GM21528 (cell line): Measurements from ENCODE around the gene CBLIF.
"Not testable (repeated sequence)": the region's sequence is repeated elsewhere in the genome, so short reads cannot be mapped to it uniquely, and the experiment has no call there.

Experiments used
- ATAC-seq: cut with Tn5 transposase; IDR thresholded peaks from one replicate; pipeline ENCODE4 v1.9.1; 2021; ENCODE audit warnings: mild to moderate bottlenecking, moderate library complexity; ENCODE audit not compliant: unreplicated experiment, low FRiP score

Gene CBLIF

DNA sequence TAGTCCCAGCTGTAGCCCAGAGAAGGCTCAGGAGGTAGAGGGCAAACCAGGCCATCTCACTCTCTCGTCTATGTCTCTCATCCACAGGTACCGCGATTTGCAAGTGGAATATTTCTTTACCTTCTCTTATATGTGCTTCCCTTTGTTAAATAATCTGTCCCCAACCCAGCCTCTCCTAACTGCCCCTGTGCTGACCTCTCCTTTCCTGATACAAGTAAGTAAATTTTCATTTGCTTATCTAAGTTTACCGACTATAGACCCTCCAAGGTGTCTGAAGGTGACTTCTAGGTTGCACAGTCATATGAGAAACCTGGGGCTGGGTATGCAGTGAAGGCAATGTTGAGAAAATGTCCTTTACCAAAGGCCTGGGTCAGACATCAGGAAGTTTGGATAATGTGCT is at the start of gene CBLIF:
Gene CBLIF, minus strand, starts transcription at position 101 of the 400 bp plus-strand sequence. Its CDS starts 46 bp downstream, at position 55.
- ATAC-seq: no peak

DNA sequence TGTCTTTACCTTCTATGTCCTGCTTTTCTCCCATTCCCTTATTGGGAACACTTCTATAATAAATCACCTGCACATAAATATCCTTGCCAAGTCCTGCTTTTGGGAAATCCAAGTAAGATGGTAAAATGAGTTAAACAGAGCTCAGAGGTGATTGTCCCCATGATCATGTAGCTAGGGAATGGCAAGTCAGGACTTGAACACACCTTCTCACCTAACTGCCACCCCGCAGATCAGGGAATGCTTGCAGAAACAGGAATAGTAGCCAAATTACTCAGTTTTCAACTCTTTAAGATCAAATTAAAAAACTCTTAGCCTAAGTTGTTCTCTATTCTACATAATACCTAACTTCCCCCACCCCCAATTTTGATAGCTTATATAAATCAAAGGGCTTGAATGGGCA is 49.3 kb upstream of the CBLIF start:
- no peak for ATAC-seq

DNA sequence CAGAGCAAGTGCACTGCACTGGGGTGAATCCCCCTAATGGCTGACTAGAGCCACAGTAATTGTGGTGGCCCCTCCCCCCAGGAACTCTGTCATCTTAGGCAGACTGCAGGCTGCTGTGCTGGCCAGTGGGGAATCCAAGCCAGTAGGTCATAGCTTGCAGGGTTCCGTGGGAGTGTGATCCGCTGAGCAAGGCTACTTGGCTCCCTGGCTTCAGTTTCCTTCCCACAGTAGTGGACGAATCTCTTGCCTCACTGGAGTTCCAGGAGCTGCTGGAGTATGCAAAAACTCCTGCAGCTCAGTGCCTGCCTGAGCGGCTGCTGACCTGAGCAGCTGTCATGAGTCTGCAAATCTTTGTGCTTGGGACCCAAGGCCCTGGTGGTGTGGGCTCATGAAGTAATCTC is 46.5 kb upstream of the CBLIF start:
- ATAC-seq: no peak

DNA sequence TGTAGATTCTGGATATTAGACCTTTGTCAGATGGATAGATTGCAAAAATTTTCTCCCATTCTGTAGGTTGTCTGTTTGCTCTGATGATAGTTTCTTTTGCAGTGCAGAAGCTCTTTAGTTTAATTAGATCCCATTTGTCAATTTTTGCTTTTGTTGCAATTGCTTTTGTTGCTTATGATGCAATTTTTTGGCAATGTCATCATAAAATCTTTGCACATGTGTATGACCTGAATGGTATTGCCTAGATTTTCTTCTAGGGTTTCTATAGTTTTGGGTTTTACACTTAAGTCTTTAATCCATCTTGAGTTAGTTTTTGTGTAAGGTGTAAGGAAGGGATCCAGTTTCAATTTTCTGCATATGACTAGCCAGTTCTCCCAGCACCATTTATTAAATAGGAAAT is 41.9 kb upstream of the CBLIF start:
- ATAC-seq: not testable (repeated sequence)

DNA sequence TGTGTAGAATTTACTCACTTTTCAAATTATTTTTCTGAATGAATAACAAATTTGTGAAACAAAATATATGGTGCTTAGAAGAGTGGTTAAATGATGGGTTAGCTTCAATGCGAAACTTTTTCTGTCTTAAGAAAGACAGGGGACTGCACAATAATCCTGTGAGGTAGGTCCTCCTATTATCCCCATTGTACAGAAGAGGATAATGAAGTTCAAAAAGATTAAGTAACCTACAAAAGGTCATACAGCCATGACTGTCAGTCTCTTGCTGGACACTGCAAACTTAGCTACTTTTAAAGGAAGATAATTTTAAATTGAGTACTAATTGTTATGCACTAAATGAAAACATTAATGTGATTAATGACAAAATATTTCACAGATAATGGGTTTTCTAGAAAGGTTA is 38.3 kb upstream of the CBLIF start:
- ATAC-seq: no peak

DNA sequence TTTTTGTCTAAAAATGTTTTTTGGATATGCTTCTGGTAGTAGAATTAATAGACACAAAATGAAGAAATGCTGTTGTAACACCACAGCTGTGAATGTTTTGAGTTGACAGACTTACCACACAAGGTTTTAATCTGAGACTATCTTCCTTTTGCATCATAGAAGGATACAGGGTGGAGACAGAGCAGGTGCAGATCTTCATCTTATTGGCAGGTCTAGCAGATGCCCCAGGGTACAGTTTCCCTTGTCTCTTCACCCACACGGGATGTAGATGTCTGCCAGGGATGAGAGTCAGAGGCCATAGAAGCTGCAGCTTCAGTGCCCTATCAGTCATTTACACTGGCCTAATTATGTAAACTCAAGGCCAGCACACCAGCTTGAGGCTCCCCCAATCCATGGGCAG is 34.3 kb upstream of the CBLIF start:
- ATAC-seq: no peak

DNA sequence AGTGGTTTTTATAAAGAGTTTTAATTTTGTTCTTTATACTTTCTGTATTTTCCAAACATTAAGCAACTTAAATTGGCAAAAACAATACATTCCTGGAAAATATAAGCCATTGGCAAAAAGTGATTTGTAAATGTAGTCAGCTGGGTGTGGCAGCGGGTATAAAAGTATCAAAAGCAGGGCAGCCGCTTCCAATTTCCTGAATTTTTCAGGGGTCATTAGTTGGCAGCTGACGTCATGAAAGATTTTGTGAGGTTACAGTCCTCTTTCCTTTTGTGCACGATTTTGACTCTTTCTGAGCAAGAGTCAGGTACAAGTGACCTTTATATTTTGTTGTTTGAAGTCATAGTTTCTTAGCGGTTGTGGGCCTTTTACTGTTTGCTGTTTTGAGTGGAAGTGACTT is 33.3 kb upstream of the CBLIF start, which contains the start of gene OOSP3:
Gene OOSP3, plus strand, starts transcription at position 208 of the 400 bp plus-strand sequence. Its CDS starts 27 bp downstream, at position 235.
- no peak for ATAC-seq

DNA sequence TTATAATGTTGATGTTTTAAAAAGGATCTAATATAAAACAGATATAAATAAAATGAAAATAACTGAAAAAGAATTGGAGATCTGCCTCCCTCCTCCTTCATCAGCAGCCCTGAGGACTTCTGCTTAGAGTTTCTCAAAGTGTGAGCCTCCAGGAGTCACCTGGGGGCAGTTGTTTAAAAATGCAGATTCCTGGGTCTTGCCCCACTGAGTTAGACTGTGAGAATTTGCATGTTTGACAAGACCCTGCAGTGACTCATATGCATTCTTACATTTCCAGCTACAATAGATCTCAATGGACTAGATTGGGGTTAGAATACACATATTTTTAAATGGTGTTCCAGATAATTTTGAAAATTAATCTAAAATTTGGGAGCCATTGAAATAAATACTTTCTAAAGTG is 32.5 kb upstream of the CBLIF start:
- no peak for ATAC-seq

DNA sequence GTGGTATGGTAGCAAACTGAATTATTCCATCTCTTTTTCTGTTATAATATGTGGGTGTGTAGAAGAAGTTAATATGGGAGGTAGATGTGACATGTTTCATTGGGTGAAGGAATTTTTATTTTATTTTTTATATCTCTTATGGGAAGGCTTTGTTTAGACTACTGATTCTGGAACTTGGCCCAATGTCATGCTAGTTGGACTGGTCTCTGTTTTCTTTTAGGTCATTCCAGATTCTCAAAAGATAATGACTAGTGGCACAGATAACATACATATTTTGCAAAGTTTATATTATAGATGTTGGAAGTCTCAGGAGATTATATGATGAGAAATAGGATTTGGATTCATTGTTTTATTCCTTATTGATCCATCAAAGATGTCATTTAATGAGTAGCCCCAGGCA is 32.0 kb upstream of the CBLIF start:
- ATAC-seq: no peak

DNA sequence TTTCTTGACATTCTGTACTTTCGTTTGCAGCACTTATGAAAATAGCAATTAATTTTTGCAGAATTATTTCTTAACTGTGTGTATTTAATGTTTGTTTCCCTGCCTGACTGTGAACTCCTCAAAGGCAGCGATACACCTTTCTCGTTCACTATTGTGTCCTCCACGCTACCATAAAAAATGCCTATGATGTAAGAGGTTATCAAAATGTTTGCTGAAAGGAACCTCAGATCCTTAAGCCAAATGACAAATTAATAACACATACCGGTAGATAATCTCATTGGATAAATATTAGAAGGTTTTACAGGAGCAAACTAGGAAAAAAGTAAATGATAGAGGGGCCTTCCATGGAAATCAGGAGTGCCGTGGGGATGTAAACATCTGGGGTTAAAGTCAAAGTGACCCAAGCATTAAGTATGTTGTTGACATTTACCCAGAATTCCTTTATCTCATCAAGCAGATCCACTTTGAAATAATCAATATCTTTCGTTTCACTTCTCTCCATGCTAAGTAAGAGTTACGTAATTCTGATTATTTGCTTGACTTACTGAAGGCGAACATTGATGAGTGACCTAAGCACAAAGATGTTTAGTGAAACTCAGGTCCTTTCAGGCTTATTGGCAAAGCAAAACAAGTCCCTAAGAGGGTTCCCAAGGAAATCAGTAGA is 30.7 kb upstream of the CBLIF start:
- ATAC-seq: no peak

DNA sequence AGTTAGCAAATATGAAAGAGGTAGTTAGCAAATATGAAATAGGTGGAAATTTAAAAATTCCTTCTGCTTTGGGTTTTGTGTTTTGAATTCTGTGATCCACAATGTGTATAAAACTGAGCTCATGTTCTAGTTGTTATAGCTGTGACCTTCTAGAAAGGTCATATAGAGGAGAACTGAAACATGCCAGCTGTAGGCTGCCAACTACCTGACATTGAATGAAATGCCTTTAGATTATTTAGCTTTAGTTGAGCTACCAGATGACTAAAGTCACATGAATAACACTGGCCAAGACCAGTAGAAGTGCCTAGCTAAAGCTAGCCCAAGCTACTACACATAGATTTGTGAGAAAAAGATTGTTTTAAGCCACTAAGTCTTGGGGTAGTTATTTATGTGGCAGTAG is 26.8 kb upstream of the CBLIF start:
- ATAC-seq: no peak

DNA sequence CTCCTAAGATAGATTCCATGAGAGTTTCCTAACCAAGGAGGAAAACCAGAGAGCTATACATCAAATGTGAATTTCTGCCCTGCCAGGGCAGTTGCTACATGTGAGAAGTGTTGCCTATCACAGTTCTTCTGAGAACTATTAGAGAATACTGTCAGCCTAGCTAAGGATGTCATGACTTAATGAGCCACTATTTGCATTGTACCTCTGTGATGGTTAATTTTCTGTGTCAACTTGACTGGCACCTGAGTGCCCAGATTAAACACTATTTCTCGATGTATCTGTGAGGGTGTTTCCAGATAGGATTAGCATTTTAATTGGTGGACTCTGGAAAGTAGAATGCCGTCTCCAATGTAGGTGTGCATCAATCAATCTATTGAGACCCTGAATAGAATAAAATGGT is 22.6 kb upstream of the CBLIF start:
- no peak for ATAC-seq

DNA sequence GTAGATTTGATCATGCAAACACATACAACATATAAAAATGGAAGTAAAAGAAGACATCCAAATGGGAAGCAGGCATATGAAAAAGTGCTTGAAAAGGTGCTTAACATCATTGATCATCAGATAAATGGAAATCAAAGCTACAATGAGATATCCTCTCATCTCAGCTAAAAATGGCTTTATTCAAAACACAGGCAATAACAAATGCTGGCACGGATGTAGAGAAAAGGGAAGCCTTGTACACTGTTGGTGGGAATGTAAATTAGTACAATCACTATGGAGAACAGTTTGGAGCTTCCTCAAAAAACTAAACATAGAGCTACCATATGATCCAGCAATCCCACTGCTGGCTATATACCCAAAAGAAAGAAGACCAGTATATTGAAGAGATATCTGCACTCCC is 21.5 kb upstream of the CBLIF start:
- ATAC-seq: no peak

DNA sequence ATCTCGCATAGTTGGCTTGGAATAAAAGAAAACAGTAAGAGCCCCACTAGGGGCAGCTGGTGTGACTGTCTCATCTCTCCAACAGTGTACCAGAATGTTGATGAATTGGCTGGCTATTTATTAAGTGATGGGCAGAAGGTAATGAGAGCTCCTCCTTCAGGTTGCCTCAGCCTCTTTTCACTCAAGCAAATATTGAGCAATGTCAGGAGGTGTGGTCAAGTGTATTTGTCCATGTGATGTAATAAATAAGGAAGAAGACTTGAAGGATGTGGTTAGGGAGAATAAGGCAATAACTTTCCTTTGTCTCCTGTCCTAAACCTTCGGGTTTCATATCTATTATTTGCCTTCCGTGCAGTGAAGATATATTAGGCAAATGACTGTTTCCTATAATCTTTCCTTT is 21.1 kb upstream of the CBLIF start, which contains the start of gene TCN1:
Gene TCN1, minus strand, starts transcription at position 91 of the 400 bp plus-strand sequence. Its CDS starts 17 bp downstream, at position 74.
- no peak for ATAC-seq

DNA sequence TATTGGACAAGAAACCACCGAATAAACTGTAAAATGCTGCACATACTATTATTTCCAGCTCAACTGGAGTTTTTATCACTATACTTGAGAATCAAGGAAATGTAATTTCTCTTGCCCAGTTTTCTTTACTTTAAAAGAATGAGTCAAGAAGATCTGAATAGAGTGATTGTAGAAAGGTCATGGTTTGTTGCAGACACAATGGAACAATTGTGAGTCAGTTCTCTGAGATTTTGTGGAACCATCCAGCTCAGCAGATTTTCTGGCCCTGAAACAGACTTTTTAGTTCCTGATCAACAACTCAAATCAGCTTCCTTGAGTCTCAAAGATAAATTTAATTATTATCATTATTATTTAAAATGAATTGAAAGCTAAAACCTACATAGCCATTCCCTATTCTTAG is 19.7 kb upstream of the CBLIF start:
- no peak for ATAC-seq

DNA sequence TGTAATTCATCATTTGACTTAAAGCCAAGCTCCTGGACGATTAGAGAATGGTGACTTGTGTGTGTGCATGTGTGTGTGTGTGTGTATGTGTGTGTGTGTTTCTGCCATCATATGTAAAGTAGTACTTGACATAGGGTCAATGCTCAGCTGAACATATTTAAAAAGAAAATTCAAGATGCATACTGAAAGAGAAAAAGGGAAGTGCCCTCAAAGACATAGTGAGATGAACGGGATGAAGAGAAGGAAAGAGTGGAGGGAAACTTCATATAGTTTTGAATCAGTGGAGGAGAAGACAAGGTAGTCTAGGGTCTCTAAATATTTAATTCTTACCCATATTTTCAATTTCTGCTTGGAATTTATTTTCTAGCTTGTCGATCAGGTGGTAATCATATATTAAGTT is 17.0 kb upstream of the CBLIF start:
- no peak for ATAC-seq

DNA sequence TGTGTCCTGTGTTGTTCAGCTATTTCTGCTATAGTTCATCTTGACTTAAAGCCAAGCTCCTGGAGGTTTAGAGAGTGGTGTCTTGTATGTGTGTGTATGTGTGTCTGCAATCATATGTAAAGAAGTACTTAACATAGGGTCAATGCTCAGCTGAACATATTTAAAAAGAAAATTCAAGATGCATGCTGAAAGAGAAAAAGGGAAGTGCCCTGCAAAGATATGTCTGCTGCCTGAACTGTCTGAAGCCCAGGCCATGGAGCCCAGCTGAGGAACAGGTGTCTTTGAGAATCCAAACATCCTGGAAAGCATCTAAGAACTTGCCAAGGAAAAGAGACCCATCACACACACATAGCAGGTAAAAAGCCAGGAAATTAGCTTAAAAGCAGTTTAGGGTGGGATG is 14.4 kb upstream of the CBLIF start:
- no peak for ATAC-seq

DNA sequence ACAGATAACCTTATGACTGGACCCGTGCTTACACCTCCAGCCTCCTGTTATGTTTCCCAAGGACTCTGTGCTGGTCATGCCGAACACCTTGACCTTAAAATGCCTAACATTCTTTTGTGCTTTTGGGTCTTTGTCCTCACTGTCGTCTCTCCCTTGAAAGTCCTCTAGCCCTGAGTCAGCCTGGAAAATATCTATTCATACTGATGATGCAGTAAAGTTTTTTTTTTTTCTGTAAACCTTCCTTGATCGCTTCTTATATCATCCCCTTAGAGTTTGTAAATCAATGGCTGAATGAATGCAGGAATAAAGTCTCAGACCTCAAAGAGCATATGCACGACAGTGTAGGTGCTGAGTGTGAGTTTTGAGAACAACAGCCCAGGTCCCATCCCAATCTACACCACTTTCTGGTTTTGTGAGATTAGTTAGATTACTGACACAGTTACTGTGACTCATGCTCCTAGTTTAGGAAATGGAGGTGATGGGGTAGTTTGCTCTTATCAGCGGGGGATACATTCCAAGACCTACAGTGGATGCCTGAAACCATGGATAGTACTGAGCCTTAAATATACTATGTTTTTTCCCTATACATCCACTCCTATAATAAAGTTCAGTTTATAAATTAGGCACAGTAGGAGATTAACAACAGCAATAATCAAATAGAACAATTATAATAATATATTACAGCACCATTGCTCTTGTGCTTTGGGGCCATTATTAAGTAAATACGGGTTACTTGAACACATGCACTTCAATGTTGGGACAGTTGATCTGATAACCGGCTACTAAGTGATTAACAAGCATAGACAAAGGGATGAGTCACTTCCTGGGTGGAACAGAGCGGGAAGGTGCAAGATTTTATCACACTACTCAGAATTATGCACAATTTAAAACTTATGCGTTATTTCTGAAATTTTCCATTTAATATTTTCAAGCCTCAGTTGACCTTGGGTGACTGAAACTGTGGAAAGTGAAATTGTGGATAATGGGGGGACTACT is 12.4 kb upstream of the CBLIF start:
- no peak for ATAC-seq

DNA sequence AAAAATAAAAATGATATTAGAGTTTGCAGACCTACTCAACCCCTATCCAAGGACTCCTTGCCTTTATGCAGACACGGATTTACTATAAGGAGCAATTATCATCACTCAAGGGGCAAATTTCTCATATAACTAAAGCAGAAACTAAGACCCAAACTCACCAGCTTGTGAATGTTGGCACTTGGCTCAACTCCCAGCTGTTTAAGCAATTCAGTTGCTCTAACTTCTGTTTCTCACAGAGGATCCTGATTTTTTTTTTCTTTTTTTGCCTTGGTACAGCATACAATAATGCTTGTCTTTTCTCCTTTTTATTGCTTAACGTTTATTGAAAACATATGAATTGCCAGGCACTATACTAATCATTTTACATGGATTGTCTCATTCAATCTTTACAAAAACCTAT is 9.6 kb upstream of the CBLIF start:
- no peak for ATAC-seq

DNA sequence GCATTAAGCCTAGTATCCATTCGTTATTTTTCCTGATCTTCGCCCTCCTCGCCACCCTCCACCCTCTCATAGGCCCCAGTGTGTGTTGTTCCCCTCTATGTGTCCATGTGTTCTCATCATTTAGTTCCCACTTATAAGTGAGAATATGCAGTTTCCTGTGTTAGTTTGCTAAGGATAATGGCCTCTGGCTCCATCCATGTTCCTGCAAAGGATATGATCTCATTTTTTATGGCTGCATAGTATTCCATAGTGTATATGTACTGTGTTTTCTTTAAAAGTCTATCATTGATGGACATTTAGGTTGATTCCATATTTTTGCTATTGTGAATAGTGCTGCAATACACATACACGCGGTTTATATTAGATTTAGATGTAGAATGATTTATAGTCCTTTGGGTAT is 6.1 kb upstream of the CBLIF start:
- not testable (repeated sequence) for ATAC-seq

DNA sequence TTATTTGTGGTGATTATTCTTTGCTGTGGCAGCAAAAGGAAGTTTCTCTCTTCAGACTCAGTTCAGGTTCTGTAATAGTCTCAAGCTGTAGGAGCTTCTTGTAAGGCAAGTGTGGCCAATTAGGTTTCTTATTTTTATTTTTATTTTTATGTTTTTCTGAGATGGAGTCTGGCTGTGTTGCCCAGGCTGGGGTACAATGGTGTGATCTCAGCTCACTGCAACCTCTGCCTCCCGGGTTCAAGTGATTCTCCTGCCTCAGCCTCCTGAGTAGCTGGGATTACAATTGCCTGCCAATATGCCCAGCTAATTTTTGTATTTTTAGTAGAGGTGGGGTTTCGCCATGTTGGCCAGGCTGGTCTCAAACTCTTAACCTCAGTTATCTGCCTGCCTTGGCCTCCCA is 4.3 kb upstream of the CBLIF start:
- ATAC-seq: not testable (repeated sequence)

DNA sequence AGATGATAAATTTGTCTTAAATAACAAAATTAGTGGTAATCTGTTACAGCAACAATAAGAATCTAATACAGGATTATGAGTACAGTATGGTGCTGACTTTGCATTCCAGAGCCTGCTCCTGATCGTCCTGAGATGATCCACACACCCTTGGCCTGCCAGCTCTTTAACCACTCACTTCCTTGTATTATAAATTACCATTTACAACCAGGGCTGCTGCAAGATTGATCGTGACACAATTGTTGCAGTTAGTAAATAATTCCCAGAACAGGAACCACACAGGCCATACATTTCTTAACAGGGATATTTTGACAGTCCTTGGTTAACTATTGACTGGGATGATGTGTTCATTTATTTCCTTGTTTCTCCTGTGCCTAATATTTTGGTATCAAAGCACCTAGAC is 3.8 kb upstream of the CBLIF start:
- no peak for ATAC-seq
